Mesenchymal stem cell (in vitro differentiated cells and primary cell): ENCODE data around the gene COL4A2.
A peak's percentile ranks its signal among the peaks of the same experiment; 100 is the strongest.

Source experiments
- DNase-seq: peaks from one replicate; pipeline ENCODE4 v3.0.0-alpha.2; 2013
- H2AFZ ChIP-seq: one replicate; pipeline ENCODE4 v1.6.1; 2013; ENCODE audit warnings: low read depth, mild to moderate bottlenecking, control low read depth, inconsistent platforms, low read length, moderate library complexity
- H2AK5ac ChIP-seq: 2 replicates; pipeline ENCODE4 v1.6.1; 2013; ENCODE audit warnings: low read length, moderate library complexity, mild to moderate bottlenecking, inconsistent platforms; ENCODE audit not compliant: severe bottlenecking
- H2BK120ac ChIP-seq: one replicate; pipeline ENCODE4 v1.6.1; 2013; ENCODE audit warnings: low read depth, mild to moderate bottlenecking, inconsistent platforms, low read length, moderate library complexity
- H2BK12ac ChIP-seq, 2 experiments: one replicate each; pipeline ENCODE4 v1.6.1; 2013; ENCODE audit warnings: inconsistent platforms in 2 of 2, low read length in 2 of 2, mild to moderate bottlenecking in 2 of 2, moderate library complexity in 2 of 2, control low read depth in 1 of 2
- H2BK15ac ChIP-seq: one replicate; pipeline ENCODE4 v1.6.1; 2013; ENCODE audit warnings: mild to moderate bottlenecking, low read depth, inconsistent platforms; ENCODE audit not compliant: poor library complexity, severe bottlenecking
- H2BK5ac ChIP-seq: 2 replicates; pipeline ENCODE4 v1.6.1; 2013; ENCODE audit warnings: low read depth, mild to moderate bottlenecking, low read length, control low read depth, inconsistent platforms; ENCODE audit not compliant: poor library complexity, severe bottlenecking
- H3K14ac ChIP-seq, 2 experiments: one replicate each; pipeline ENCODE4 v1.6.1; 2013; ENCODE audit warnings: inconsistent platforms in 2 of 2, low read length in 2 of 2, control low read depth in 1 of 2, mild to moderate bottlenecking in 1 of 2, moderate library complexity in 1 of 2
- H3K18ac ChIP-seq, 2 experiments: one replicate each; pipeline ENCODE4 v1.6.1; 2013; ENCODE audit warnings: inconsistent platforms in 2 of 2, low read length in 2 of 2, control low read depth in 1 of 2, low read depth in 1 of 2, mild to moderate bottlenecking in 1 of 2
- H3K23ac ChIP-seq, 2 experiments: one replicate each; pipeline ENCODE4 v1.6.1; 2013; ENCODE audit warnings: inconsistent platforms in 2 of 2, low read length in 2 of 2, mild to moderate bottlenecking in 2 of 2, moderate library complexity in 2 of 2, control low read depth in 1 of 2
- H3K27ac ChIP-seq: 2 replicates; pipeline ENCODE4 v1.5.1; 2013; ENCODE audit warnings: mild to moderate bottlenecking, moderate library complexity, low read length, control low read depth, inconsistent platforms; ENCODE audit not compliant: poor library complexity, severe bottlenecking
- H3K27me3 ChIP-seq, 2 experiments: 2 replicates each; pipeline versions ENCODE4 v1.6.1 to v1.7.0; 2013; ENCODE audit warnings: low read length in 2 of 2, mild to moderate bottlenecking in 2 of 2, moderate library complexity in 2 of 2, control low read depth in 1 of 2, inconsistent platforms in 1 of 2; ENCODE audit not compliant: control insufficient read depth in 1 of 2, insufficient read depth in 1 of 2
- H3K36me3 ChIP-seq, 2 experiments: 2 replicates each; pipeline versions ENCODE4 v1.6.1 to v1.7.0; 2013; ENCODE audit warnings: low read length in 2 of 2, control low read depth in 1 of 2, inconsistent platforms in 1 of 2, low read depth in 1 of 2, mild to moderate bottlenecking in 1 of 2; ENCODE audit not compliant: insufficient read depth in 2 of 2, control insufficient read depth in 1 of 2
- H3K4ac ChIP-seq, 2 experiments: one replicate each; pipeline ENCODE4 v1.6.1; 2013; ENCODE audit warnings: inconsistent platforms in 2 of 2, low read length in 2 of 2, mild to moderate bottlenecking in 2 of 2, moderate library complexity in 2 of 2, control low read depth in 1 of 2, low read depth in 1 of 2
- H3K4me1 ChIP-seq: 2 replicates; pipeline ENCODE4 v1.6.1; 2013; ENCODE audit warnings: low read depth, low read length, control low read depth; ENCODE audit not compliant: control insufficient read depth, insufficient read depth
- H3K4me2 ChIP-seq: 2 replicates; pipeline ENCODE4 v1.6.1; 2013; ENCODE audit warnings: low read length, mild to moderate bottlenecking, inconsistent platforms; ENCODE audit not compliant: poor library complexity, severe bottlenecking
- H3K4me3 ChIP-seq, 2 experiments: 2 replicates each; pipeline versions ENCODE4 v1.5.1 to v1.7.0; 2013; ENCODE audit warnings: low read length in 2 of 2, mild to moderate bottlenecking in 2 of 2, control low read depth in 1 of 2, low read depth in 1 of 2; ENCODE audit not compliant: insufficient read depth in 1 of 2
- H3K79me1 ChIP-seq: replicated peaks from 2 replicates; pipeline ENCODE4 v1.6.1; 2013; ENCODE audit warnings: mild to moderate bottlenecking, control low read depth, low read length, inconsistent platforms; ENCODE audit not compliant: poor library complexity, severe bottlenecking
- H3K9ac ChIP-seq: 2 replicates; pipeline ENCODE4 v1.7.0; 2013; ENCODE audit warnings: mild to moderate bottlenecking, low read length, moderate library complexity
- H3K9me3 ChIP-seq: 2 replicates; pipeline ENCODE4 v1.7.0; 2013; ENCODE audit warnings: mild to moderate bottlenecking, low read length; ENCODE audit not compliant: control insufficient read depth
- H4K8ac ChIP-seq: one replicate; pipeline ENCODE4 v1.6.1; 2013; ENCODE audit warnings: inconsistent platforms, mild to moderate bottlenecking, low read length, moderate library complexity
- H4K91ac ChIP-seq: one replicate; pipeline ENCODE4 v1.6.1; 2013; ENCODE audit warnings: mild to moderate bottlenecking, low read length, inconsistent platforms
- WGBS: methylation state at CpG from one replicate; pipeline ENCODE4 v1.1.7; 2013; ENCODE audit warnings: mixed read lengths; 5-methylcytosine and 5-hydroxymethylcytosine counted together

The COL4A2 gene

GRCh38 chr13:110366733-110367132, 59.6 kb downstream of the COL4A2 start:
- Histone ChIP-seq H3K27me3 (no peaks in the 10 kb centered on the region), H2BK15ac (peak overlapping the region; percentile 48), H2BK5ac (no peak overlapping the region), H3K14ac (no peak overlapping the region), H3K4me1 (peaks cover 11% of the 10 kb centered on the region), H3K4ac (no peak overlapping the region), H3K4me2 (no peak overlapping the region), H3K18ac (peak overlapping the region in 1 of 2 experiments; percentile 26), H4K8ac (peak overlapping the region; percentile 13), H3K9me3 (no peaks in the 10 kb centered on the region), H2BK120ac (no peak overlapping the region), H2AK5ac (no peak overlapping the region), H3K4me3 (no peak overlapping the region), H2AFZ (no peak overlapping the region), H2BK12ac (no peak overlapping the region), H3K79me1 (peaks cover 19% of the 10 kb centered on the region), H4K91ac (peak overlapping the region; percentile 35), H3K36me3 (peaks cover 0 to 14% of the 10 kb centered on the region in 2 experiments), H3K9ac (no peak overlapping the region), H3K27ac (no peak overlapping the region), H3K23ac (no peak overlapping the region)
- no peak for DNase-seq
- WGBS: 100% methylated on average over 2 of the region's 3 CpGs

- H3K4me3 ChIP-seq: no peak overlapping the region
- H3K36me3 ChIP-seq: peaks cover 0 to 13% of the 10 kb centered on the region in 2 experiments
- H3K27me3 ChIP-seq: no peaks in the 10 kb centered on the region
- H4K91ac ChIP-seq: no peak overlapping the region
- H4K8ac ChIP-seq: no peak overlapping the region
- no peak overlapping the region for H3K14ac ChIP-seq
- WGBS: 79% methylated on average over 4 of the region's 4 CpGs
- no peak overlapping the region for H3K18ac ChIP-seq
- no peaks in the 10 kb centered on the region for H3K9me3 ChIP-seq
- no peak overlapping the region for H3K23ac ChIP-seq
- H3K4me1 ChIP-seq: peaks cover 10% of the 10 kb centered on the region
- no peak overlapping the region for H2BK120ac ChIP-seq
- H2BK5ac ChIP-seq: no peak overlapping the region
- no peak overlapping the region for H2BK15ac ChIP-seq
- H3K9ac ChIP-seq: no peak overlapping the region
- peaks cover 19% of the 10 kb centered on the region for H3K79me1 ChIP-seq
- no peak overlapping the region for H2AFZ ChIP-seq
- peak overlapping the region; percentile 39 for H3K27ac ChIP-seq
- DNase-seq: no peak
- H3K4ac ChIP-seq: no peak overlapping the region
- peak overlapping the region; percentile 68 for H2AK5ac ChIP-seq
- no peak overlapping the region for H2BK12ac ChIP-seq
- no peak overlapping the region for H3K4me2 ChIP-seq
Measured at GRCh38 chr13:110367620-110368019, 60.5 kb downstream of the COL4A2 start.

DNA sequence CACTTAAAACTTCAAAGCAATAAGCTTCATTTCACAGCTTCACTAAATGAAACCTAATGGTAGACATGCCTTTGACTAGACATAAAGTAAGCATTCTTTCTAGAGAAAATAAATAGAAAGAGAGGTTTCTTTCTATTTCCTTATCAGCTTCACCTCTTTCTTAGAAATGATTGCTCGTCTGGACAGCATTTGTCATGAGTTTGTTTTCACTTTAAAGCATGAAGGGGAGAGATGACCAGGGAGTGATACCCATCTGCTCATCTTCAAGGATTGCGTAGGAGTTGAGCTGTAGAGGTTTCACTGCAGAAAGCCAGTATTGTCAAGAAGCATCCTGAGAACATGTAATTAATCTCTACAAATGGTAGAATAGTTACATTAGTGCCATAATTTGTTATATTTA, 61.3 kb downstream of the COL4A2 start:
- H3K27ac ChIP-seq: peak overlapping the region; percentile 51
- H3K4me3 ChIP-seq: no peak overlapping the region
- peak; percentile 49 for DNase-seq
- H2BK15ac ChIP-seq: no peak overlapping the region
- no peak overlapping the region for H3K23ac ChIP-seq
- no peak overlapping the region for H2AFZ ChIP-seq
- no peak overlapping the region for H3K9ac ChIP-seq
- H3K4me1 ChIP-seq: peaks cover 9% of the 10 kb centered on the region
- H3K18ac ChIP-seq: no peak overlapping the region
- no peak overlapping the region for H2BK5ac ChIP-seq
- 62% methylated on average over 1 of the region's 2 CpGs for WGBS
- H2BK12ac ChIP-seq: no peak overlapping the region
- no peaks in the 10 kb centered on the region for H3K27me3 ChIP-seq
- no peak overlapping the region for H3K4me2 ChIP-seq
- peak overlapping the region; percentile 89 for H2AK5ac ChIP-seq
- peaks cover 18% of the 10 kb centered on the region for H3K79me1 ChIP-seq
- no peak overlapping the region for H3K4ac ChIP-seq
- H4K8ac ChIP-seq: no peak overlapping the region
- H3K36me3 ChIP-seq: peaks cover 0 to 10% of the 10 kb centered on the region in 2 experiments
- no peak overlapping the region for H2BK120ac ChIP-seq
- H3K9me3 ChIP-seq: no peaks in the 10 kb centered on the region
- H3K14ac ChIP-seq: no peak overlapping the region
- H4K91ac ChIP-seq: no peak overlapping the region

DNA sequence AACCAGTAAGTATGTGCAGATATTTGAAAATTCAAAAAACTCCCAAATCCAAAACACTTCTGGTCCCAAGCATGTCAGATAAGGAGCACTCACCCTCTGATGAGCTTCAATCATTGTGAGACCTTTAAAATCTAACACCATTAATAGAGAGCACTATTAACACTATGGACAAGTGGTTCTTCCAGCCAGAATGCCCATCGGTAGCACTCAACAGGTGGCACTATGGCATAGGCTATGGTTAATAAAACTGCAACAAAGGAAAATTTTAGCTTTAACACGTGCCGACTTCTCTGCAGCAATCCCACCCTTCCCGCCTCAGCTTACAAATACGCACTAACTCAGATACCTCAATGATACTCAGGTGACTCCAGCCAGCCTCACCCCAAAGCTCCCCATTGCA, 62.3 kb downstream of the COL4A2 start:
- H3K4me3 ChIP-seq: no peak overlapping the region
- no peak overlapping the region for H4K91ac ChIP-seq
- H3K4ac ChIP-seq: no peak overlapping the region
- no peak overlapping the region for H4K8ac ChIP-seq
- peaks cover 17% of the 10 kb centered on the region for H3K79me1 ChIP-seq
- H2AFZ ChIP-seq: no peak overlapping the region
- H3K4me2 ChIP-seq: no peak overlapping the region
- no peak overlapping the region for H3K9ac ChIP-seq
- H2BK15ac ChIP-seq: no peak overlapping the region
- no peak overlapping the region for H2BK5ac ChIP-seq
- H3K4me1 ChIP-seq: peaks cover 12% of the 10 kb centered on the region
- DNase-seq: no peak
- 97% methylated on average over 5 of the region's 5 CpGs for WGBS
- no peak overlapping the region for H3K18ac ChIP-seq
- H2BK120ac ChIP-seq: no peak overlapping the region
- H2AK5ac ChIP-seq: peak overlapping the region; percentile 26
- no peaks in the 10 kb centered on the region for H3K9me3 ChIP-seq
- no peak overlapping the region for H3K23ac ChIP-seq
- H2BK12ac ChIP-seq: no peak overlapping the region
- no peak overlapping the region for H3K14ac ChIP-seq
- no peaks in the 10 kb centered on the region for H3K27me3 ChIP-seq
- H3K27ac ChIP-seq: no peak overlapping the region
- peaks cover 0 to 10% of the 10 kb centered on the region in 2 experiments for H3K36me3 ChIP-seq
